Fibroblast of skin of right quadriceps (primary cell): ENCODE results near the gene TMEM263.
"Not testable (repeated sequence)": the region's sequence is repeated elsewhere in the genome, so short reads cannot be mapped to it uniquely, and the experiment has no call there.

Experiments
- DNase-seq: peaks from one replicate; pipeline ENCODE4 v3.0.0-alpha.2; 2013

TMEM263 gene

DNA sequence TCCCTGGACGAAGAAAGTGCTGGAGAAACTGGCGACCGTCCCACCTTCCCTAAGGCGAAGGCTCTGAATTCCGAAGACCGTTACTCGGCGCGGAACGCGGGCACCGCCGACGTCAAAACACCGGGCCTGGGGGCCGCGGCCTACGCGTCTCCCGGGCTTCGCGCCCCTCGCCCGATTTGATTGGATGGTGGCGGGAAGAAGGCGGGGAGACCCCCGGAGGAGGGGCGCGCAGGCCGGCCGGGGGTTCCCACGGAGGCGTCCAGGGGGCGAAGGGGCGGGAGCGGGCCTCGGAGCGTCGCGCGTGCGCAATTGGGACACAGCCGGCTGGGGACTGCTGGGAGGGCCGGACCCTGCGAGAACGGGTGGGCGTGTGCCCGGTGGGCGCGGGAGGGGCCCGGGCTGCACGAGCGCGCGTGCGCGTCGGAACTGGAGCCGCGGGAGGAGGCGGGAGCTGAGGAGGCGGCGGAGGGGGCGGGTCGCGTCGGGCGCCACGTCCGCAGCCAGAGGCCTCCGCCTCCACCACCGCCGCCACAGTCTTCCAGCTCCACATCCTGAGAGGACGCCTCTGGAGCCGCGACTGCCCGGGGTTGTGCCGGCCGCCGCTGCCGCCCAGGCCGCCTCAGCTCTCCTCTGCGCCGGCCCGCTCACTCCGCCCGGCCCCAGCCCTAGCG is at the start of gene TMEM263:
TMEM263 (plus strand) TSS at position 531 of the 671 bp plus-strand sequence. CDS start 11,210 bp downstream, outside the sequence.
- peak; percentile 98 for DNase-seq

DNA sequence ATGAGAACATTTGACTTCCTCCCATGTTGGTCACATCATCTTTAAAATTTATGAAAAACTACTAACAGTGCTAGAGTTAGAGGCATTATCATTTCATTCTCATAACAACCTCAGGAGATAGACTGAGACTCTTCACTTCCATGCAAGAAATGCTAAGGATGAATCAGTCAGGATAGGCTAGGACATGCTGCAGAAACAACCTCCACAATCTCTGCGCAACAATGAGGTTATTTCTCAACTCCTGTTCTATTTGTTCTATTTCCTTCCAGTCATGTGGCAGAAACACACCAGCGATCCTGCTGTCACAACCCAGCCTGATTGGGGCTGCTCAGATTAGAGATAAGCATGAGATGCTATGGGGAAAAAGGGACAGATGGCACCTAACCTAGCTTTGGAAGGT is 49.0 kb upstream of the TMEM263 start:
- DNase-seq, result no peak

DNA sequence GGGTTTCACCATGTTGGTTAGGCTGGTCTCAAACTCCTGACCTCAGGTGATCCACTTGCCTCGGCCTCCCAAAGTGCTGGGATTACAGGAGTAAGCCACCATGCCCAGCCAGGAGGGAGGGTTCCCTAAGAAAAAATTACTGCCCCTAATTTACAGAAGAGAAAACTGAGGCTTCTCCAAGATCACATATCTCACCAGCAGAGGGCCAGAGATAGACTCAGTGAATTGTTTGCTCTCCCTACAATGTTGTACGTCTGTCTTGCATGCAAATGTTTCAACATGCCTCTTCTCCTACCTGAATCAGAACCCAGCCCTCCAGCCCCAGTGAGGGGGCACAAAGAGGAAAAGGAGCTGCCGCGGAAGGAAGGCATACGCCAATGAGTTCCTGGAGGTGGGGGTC is 48.3 kb upstream of the TMEM263 start:
- DNase-seq, result no peak

DNA sequence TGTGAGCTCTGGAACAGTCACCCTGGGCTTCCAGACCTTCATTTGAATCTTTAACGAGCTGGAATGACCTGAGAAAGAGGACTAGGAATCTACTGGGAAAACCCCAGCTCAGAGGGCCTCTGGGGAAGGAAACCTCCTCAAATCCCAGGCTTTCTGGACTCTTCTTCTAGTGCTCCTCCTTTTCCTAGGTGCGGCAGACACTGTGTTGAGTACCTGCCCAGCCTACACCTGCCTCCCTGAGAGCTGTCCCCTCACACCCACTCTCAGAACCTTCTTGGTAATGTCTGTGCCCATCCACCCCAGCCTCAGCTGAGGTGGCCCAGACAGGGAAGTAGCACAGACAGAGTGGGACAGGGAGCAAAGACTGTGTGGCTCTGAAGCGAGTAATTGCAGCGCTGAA is 47.9 kb upstream of the TMEM263 start:
- no peak for DNase-seq

DNA sequence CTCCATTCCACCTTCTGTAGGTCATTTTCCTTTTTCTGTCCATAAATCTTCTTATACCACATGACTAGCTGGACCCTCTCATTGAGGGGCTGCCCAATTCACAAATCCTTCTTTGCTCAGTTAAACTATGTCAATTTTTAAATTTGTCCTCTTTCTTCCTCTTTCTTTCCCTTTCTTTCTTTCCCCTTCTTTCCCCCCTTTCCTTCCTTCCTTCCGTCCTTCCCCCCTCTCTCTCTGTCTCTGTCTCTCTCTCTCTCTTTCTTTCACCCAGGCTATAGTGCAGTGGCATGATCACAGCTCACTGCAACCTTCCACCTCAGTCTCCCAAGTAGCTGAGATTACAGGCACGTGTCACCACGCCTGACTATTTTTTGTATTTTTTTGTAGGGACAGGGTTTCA is 47.1 kb upstream of the TMEM263 start:
- DNase-seq, result no peak

DNA sequence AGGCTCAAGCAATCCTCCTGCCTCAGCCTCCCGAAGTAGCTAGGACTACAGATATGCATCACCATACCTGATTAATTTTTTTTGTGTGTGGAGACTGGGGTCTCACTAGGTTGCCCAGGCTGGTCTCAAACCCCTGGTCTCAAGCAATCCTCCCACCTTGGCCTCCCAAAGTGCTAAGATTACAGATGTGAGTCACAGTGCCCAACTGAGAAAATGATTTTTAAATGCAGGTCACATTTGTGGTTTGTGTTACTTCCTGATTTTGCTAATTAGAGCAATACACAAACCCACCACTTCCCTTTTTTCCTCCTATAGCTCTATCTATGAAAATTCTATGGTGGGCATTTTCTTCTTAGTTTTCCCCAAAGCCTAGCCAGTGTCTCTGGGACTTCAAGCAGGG is 45.5 kb upstream of the TMEM263 start:
- no peak for DNase-seq

DNA sequence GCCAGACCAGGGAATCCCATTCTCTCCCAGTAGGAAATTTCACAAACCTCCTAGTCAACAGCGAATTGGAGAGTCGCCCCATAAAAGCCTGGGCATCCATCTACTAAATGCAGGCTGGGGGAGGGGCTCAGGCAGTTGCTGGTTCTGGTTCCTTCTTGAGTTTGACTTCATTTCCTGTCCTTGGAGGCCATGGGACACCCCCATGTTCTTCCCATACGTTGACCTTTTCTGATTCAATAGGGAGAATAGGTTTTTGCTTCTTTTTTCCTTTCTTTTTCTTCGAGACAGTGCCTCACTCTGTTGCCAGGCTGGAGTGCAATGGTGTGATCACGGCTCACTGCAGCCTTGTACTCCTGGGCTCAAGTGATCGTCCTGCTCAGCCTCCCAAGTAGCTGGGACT is 44.1 kb upstream of the TMEM263 start:
- no peak for DNase-seq

DNA sequence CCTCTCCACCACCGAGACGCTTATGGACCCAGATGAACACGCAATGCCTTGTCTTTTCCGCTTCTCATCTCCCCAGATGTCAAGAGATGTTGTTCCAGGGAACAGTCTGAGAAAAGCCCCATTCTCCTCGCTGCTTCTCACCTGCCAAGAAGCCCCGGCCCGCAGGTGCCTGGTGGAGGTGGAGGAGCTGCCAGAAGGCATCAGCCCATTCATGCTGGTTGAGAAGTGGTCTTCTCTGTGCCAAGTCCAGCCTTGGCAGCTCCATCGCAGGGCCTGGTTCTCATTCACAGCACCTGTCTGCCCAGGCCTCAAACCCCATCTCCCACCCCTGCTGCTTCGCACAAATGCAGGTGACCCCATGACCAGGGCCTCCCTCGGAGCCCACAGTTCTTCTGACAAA is 42.3 kb upstream of the TMEM263 start:
- no peak for DNase-seq

DNA sequence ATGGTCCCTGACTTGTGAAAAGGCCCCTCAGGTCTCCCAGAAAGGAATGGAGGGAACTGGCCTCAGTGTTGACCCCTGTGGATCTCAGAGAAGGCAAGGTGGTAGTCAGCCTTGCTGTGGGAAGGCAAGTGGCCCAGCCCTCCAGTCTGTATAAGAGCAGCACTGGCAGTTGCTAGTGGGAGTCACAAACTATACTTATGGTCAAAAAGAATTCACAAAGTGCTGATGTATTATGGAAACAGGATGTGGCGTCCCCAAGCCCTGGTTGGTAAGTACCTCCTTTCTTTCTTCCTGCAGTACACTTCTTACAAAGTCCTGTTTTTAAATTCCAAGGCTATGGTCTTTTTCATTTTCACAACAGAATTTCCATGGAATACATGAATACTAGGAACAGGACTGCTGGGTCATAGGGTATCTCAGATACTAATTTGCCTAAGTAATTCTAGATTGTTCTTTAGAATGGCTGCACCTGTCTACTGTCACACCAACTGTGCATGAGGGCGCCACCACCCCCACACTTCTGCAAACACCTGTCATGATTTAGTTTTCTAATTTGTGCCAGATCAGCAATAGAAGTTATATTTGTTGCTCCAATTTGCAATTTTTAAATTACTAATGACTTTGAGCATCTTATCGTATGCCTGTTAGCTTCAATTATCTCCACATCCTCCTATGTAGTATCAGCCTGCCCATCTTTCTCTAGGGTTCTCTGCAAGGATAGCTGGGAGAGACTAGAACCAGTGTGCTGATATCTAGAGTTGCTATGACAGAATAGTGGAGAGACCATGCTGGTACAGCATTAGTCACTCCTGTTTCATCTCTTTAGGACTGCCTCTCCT is 40.7 kb upstream of the TMEM263 start:
- DNase-seq, result no peak

DNA sequence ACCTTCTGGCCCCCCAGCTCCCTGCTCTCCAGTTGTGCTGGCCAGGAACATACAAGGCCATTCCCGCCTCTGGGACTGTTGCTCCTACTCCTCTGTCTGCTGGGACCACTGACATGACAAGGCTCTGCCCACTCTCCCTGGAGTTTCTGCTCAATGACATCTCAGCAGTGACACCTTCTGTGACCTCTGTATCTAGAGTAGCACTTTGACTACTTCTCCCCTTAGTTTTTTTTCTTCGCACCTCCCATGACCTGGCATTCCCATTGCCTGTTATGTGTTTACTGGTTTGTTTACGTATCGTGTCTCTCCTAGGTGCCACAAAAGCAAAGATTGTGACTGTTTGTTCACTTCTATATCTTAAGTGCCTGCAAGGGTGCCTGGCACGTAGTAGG is 40.1 kb upstream of the TMEM263 start:
- DNase-seq, result no peak

DNA sequence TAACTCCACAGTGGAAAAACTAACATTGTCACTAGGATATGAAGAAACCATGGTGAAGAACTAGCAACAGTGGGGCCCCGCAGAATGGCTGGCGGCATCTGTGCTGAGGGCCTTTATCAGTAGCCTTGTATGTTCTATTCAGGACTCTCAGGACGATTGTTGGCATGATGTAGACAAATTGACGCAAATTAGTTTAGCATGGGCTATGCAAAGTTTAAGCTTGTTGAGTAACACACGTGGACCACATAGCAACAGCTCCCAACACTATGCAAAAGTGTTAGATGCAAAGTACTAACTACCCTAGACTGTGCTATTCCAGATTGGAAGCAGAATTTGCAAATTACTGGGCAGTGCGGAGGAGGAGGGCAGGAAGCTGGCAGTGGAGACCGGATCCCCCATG is 38.2 kb upstream of the TMEM263 start:
- DNase-seq, result no peak

DNA sequence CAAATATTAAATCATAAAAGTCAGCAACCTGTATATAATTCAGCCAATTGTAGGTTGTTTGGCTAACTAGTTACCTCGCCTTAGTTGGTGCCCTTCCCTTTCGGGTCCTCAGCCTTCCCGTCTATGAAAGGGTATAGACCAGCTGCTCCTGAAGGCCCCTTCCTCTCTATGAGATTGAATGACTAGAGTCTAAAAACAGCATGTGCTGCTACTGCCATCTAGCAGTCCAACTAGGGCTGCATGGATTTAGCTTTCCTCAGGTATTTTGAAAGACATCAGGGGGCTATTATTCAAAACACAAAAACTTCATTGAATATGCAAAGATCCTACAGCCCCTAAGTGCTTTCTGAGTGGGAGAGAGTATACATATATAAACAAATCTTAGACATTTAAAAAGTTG is 37.0 kb upstream of the TMEM263 start:
- peak; percentile 8 for DNase-seq

DNA sequence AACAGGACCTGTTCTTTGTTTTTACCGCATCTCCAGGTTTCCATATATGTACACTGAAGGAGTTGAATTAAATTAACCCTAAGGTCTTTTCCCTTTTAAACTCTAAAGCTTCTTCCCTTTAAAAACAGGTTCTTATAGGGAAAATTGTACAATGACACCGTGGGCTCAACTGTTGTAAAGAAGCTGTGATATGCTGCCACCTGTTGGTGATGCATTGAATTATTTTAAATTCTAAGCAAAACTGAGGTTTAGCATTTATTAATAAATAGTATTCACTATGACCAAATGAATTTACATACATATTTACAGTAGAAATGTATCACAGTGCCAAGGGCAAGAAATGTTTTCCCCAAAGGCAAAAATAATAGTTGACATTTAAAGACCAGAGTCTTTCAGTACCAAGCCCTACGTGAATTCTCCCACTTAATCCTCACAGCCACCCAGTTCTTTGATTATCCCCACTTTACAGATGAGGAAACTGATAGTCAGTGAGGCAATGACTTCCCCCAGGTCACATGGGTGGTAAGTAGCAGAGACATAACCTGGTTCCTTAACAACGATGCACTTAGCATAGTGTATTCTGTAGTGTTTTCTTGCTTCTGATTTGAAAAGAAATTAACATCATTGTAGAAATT is 35.7 kb upstream of the TMEM263 start:
- DNase-seq, result peak; percentile 41

DNA sequence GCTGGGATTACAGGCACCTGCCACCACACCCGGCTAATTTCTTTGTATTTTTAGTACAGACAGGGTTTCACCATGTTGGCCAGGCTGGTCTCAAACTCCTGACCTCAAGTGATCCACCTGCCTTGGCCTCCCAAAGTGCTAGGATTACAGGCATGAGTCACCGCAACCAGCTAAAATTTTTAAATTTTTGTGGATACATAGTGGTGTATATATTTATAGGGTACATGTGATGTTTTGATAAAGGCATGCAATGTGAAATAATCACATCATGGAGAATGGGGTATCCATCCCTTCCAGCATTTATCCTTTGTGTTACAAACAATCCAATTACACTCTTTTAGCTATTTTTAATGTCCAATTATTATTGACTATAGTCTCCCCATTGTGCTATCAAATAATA is 33.7 kb upstream of the TMEM263 start:
- DNase-seq, result not testable (repeated sequence)

DNA sequence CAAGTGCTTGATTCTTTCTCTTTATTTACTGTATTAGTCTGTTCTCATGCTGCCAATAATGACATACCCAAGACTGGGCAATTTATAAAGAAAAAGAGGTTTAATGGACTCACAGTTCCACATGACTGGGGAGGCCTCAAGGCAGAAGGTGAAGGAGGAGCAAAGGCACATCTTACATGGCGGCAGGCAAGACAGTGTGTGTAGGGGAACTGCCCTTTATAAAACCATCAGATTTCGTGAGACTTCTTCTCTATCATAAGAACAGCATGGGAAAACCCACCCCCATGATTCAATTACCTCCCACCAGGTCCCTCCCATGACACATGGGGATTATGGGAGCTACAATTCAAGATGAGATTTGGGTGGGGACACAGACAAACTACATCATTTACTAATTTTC is 32.1 kb upstream of the TMEM263 start:
- DNase-seq, result not testable (repeated sequence)

DNA sequence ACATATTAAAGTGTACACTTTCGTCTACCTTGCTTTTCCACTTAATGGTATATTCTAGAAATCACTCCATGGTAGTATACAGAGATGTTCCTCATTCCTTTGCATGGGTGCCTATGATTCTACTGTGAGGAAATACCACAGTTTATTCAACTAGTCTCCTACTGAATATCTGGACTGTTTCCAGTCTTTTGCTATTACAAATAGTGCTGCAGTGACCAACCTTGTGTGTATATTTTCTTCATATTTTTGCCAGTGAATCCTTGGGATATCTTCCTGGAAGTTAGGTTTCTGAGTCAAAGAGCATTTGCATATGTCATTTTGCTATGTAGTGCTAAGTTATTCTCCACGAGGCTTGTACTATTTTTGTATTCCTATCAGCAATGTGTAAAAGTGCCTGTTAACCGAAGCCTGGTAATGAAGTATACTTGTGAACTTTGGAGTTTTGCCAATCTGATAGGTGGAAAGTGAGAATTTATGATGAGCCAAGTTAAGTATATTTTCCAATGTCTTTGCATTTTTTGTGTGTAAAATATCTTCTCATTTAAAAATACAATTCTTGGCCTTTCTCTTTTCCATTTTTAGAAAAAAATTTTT is 31.3 kb upstream of the TMEM263 start:
- DNase-seq, result no peak

DNA sequence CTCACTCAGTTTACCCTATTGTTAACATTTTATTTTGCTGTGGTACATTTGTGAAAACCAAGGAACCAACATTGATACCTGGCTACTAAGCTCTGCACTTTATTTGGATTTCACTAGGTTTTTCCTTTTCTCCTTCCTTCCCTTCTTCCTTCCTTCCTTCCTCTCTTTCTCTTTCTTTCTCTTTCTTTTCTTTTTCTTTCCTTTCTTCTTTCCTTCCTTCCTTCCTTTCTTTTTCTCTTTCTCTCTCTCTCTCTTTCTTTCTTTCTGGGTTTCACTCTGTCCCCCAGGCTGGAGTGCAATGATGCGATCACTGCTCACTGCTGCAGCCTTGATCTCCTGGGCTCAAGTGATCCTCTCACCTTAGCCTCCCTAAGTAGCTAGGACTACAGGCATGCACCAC is 29.1 kb upstream of the TMEM263 start:
- DNase-seq, result no peak

DNA sequence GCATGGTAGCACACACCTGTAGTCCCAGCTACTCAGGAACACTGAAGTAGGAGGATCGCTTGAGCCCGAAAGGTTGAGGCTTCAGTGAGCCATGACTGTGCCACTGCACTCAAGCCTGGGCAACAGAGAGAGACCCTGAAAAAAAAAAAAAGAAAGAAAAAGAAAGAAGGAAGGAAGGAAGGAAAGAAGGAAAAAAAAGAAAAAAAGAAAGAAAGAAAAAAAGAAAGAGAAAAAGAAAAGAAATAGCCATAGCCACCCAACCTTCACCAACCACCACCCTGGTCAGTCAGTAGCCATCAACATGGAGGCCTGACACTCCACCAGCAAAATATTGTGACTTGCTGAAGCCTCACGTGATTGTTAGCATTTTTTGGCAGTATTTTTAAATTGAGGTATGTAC is 21.4 kb upstream of the TMEM263 start:
- no peak for DNase-seq

DNA sequence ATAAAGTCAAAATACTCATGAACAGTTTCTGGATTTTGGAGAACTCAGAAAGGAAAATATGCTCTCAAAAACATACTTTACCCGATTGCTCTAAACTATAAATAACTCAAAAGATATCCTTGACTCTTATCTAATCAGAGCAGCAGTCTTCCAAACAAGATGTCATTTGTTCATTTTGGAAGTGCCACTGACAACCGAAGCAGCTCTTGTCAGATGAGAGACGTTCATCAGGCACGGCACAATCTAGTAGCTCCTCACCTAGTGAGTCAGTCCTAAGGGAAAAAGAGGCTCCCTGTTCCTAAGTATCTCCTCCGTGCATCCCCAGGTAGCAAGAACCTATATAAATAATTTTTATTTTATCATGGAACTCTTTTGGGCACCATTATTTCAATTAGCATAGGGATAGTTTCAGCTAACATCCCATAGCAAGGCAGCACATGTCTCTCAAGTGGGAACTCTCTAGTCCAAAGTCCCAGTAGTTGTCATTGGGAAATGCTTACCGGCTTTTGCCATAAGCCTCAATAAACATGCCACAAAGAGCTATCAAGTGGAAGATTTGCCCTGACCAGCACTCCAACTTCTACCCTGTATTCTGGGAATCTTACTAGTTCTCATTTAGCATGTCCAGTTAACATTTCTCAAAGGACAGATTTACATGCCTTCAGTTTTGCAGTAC is 14.1 kb upstream of the TMEM263 start:
- no peak for DNase-seq

DNA sequence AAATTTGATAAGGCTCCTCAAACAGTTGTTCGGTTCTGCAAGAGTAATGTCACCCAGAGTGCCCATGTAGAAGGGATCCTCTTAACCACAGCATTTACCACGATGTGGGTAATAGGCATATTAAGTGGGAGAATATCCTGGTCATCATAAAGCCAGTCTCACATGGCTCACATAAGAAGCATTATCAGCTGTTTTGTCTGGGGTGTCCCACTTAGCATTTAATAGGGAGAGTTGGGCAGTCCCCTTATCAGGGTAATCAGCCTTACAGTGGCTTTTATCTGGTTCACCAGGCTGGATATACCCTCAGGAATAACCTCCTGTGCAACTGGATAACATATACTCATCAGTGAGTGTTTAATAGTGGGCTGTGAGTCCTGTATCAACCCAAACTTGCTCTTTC is 12.9 kb upstream of the TMEM263 start:
- no peak for DNase-seq

DNA sequence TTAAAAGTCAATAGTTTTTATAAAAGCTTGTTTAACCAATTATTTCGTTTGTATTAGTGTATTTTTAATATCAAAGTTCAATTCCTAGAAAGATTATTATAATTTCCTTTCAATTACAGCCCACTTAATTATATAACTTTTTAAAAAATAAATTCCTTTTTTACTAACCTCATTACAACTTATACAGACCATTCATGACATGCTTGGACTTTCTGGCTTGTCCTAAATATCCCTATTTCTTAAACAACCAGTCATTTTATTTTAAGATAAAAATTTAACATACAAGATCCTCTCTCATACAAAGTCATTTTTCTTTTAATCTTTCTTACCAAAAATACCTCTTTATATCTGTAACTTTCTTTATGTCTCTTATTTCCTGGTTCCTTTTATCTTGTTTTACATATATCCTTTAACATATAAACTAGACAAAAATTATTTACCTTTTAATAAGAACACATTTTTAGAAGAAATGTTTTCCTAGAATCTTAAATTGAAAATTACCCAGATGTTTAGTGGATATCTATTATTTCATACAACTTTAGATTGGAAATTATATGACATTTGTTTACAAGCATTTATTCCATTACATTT is 10.4 kb upstream of the TMEM263 start:
- DNase-seq, result peak; percentile 5

DNA sequence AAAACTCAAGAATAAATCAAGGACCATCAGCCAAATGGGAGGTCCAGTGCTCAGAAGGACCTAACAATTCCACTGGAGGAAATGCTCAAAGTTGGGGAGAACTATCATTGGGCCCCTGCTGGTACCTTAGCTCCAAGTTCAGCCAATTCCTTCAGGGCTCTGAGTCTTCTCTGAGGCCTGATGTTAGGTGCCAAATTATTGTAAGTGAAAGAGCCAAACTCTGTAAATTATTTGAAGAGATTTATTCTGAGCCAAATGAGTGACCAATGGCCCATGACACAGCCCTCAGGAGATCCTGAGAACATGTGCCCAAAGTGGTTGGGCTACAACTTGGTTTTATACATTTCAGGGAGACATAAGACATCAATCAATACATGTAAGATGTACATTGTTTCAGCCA is 8.2 kb upstream of the TMEM263 start:
- DNase-seq, result no peak

DNA sequence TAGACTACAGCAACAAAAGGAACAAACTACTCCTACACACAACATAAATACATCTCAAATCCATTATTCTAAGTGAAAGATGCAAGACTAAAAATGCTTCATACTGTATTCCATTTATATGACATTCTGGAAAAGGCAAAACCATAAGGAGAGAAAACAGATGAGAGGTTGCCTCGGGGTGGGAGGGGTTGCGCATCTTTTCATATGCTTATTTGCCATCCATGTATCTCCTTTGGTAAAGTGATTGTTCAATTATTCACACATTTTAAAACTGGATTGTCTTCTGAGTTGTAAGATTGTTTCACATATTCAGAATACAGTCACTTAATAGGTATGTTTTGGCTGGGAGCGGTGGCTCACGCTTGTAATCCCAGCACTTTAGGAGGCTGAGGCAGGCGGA is 5.1 kb upstream of the TMEM263 start:
- DNase-seq, result no peak
